Uterus (tissue), 4 donors: ENCODE measurements around the gene ANKRD42. TPM values are rescaled to one million over a fixed set of nuclear protein-coding genes. Genes with fewer than 3 reads are reported as not detected.

Experiments used
- DNase-seq, 2 donors: peaks; one replicate each; pipeline ENCODE4 v3.0.0-alpha.2; 2019 to 2020
- H3K27ac ChIP-seq, 2 donors: fragments of 200-600 bp; sonication (generic); 1 replicate in 1 of 2; 2 replicates in 1 of 2; pipeline ENCODE4 v1.5.1; 2016 to 2018
- H3K27me3 ChIP-seq, 2 donors: fragments of 200-600 bp; sonication (generic); one replicate each; pipeline ENCODE4 v1.5.1; 2018 to 2019; ENCODE audit warnings: control low read depth in 1 of 2
- H3K36me3 ChIP-seq, 2 donors: fragments of 200-600 bp; sonication (generic); one replicate each; pipeline ENCODE4 v1.5.1; 2019; ENCODE audit warnings: control low read depth in 1 of 2
- H3K4me1 ChIP-seq, 2 donors: fragments of 200-600 bp; sonication (generic); one replicate each; pipeline ENCODE4 v1.5.1; 2018 to 2019; ENCODE audit warnings: control low read depth in 1 of 2
- H3K4me3 ChIP-seq, 2 donors: fragments of 200-600 bp; sonication (generic); 1 replicate in 1 of 2; 2 replicates in 1 of 2; pipeline ENCODE4 v1.5.1; 2018 to 2019; ENCODE audit warnings: mild to moderate bottlenecking in 1 of 2
- H3K9me3 ChIP-seq, 2 donors: fragments of 200-600 bp; sonication (generic); one replicate each; pipeline ENCODE4 v1.5.1; 2019; ENCODE audit warnings: control low read depth in 1 of 2
- CTCF ChIP-seq, 4 experiments: fragments of 200-600 bp in 2 of 4; fragments of 450-650 bp in 2 of 4; sonication (generic) in 2 of 4; IDR thresholded peaks; one replicate each; pipeline ENCODE4 v1.5.1; 2016 to 2019; ENCODE audit warnings: antibody characterized with exemption in 4 of 4, mild to moderate bottlenecking in 2 of 4, moderate library complexity in 1 of 4
- POLR2A ChIP-seq, 2 donors: fragments of 450-650 bp; IDR thresholded peaks; one replicate each; pipeline ENCODE4 v1.6.1; 2016; ENCODE audit warnings: antibody characterized with exemption in 2 of 2, mild to moderate bottlenecking in 1 of 2, moderate library complexity in 1 of 2
- intact Hi-C: fragments of 100-400 bp; cut with DNase I; formaldehyde crosslinking; loops from one replicate; pipeline ENCODE4 v1.15.1; 2023; ENCODE audit warnings: low total_unique reads
- total RNA-seq, 4 donors: library from RNA; depleted of rRNA in 3 of 4; stranded (reverse); fragments of >200 nt in 3 of 4; gene quantifications; one replicate each; pipeline versions ENCODE4 v1.1.0 to v1.2.4, GENCODE V29; 2014 to 2023
- donor health status: DM: yes; HTN: yes; CAD: no.

ANKRD42 gene
- 10 to 100 TPM in 2 of 4 donors, 1 to 10 TPM in 2; 3.3 to 21.7 (median 9.0) TPM for total RNA-seq

GRCh38 chr11:83193315-83194280 lies at the start of gene ANKRD42:
Gene ANKRD42, plus strand, starts transcription at chr11:83193712. Its CDS starts 959 bp downstream, at chr11:83194671.
- no peaks in the 10 kb centered on the region for H3K36me3 ChIP-seq
- DNase-seq, result peak; percentile 90 to 94
- intact Hi-C loops, result loop anchor here (5.0 to 10.0 kb wide), 2 partner anchors 121 to 289 kb away; partner anchors contain the start of genes DDIAS, PRCP and RAB30
- no peaks in the 10 kb centered on the region for H3K27me3 ChIP-seq
- H3K27ac ChIP-seq, result peak within 1 kb of the TSS; percentile 87 to 88
- H3K4me1 ChIP-seq, result peaks cover 0 to 7% of the 10 kb centered on the region in 2 donors
- TF ChIP-seq POLR2A (IDR thresholded peaks at IDR 0.05) (peak; percentile 71 to 82), CTCF (IDR thresholded peaks at IDR 0.05) (peak in 1 of 4 experiments; percentile 30)
- H3K4me3 ChIP-seq, result peak within 1 kb of the TSS; percentile 68 to 82
- H3K9me3 ChIP-seq, result no peaks in the 10 kb centered on the region

GRCh38 chr11:83147895-83148294 lies 45.6 kb upstream of the ANKRD42 start:
- DNase-seq, result peak; percentile 40 to 67
- no peaks in the 10 kb centered on the region for H3K4me1 ChIP-seq
- intact Hi-C loops, result no loop called here
- no peaks in the 10 kb centered on the region for H3K27me3 ChIP-seq
- H3K4me3 ChIP-seq, result no peak overlapping the region
- TF ChIP-seq CTCF (IDR thresholded peaks at IDR 0.05), result no peak
- no peaks in the 10 kb centered on the region for H3K9me3 ChIP-seq
- peak overlapping the region; percentile 57 to 64 for H3K27ac ChIP-seq
- no peaks in the 10 kb centered on the region for H3K36me3 ChIP-seq

- H3K36me3 ChIP-seq, result no peaks in the 10 kb centered on the region
- H3K9me3 ChIP-seq, result no peaks in the 10 kb centered on the region
- no peak overlapping the region for H3K27ac ChIP-seq
- no peak for DNase-seq
- H3K27me3 ChIP-seq, result no peaks in the 10 kb centered on the region
- no peak overlapping the region for H3K4me3 ChIP-seq
- TF ChIP-seq CTCF (IDR thresholded peaks at IDR 0.05), result no peak
- TF ChIP-seq POLR2A (IDR thresholded peaks at IDR 0.05), result no peak
- intact Hi-C loops, result no loop called here
- H3K4me1 ChIP-seq, result no peaks in the 10 kb centered on the region
Observed at GRCh38 chr11:83150450-83150849, 43.1 kb upstream of the ANKRD42 start.

GRCh38 chr11:83151274-83151977 lies 42.1 kb upstream of the ANKRD42 start:
- no peak overlapping the region for H3K27ac ChIP-seq
- no peaks in the 10 kb centered on the region for H3K9me3 ChIP-seq
- H3K4me1 ChIP-seq, result no peaks in the 10 kb centered on the region
- no peaks in the 10 kb centered on the region for H3K27me3 ChIP-seq
- no peak for TF ChIP-seq POLR2A (IDR thresholded peaks at IDR 0.05)
- TF ChIP-seq CTCF (IDR thresholded peaks at IDR 0.05), result no peak
- intact Hi-C loops, result no loop called here
- no peak overlapping the region for H3K4me3 ChIP-seq
- DNase-seq, result no peak
- no peaks in the 10 kb centered on the region for H3K36me3 ChIP-seq
